Liver (tissue), 3 donors: ENCODE data around the gene NMNAT2.

ENCODE experiments used
- CTCF ChIP-seq: fragments of 150-350 bp; IDR thresholded peaks from 2 replicates; pipeline ENCODE4 v1.5.1; 2017; ENCODE audit warnings: improper control_type of control experiment, low read depth, low read length; ENCODE audit not compliant: missing input control
- JUND ChIP-seq, 2 donors: IDR thresholded peaks; 2 replicates each; pipeline ENCODE4 v1.6.1; 2016; ENCODE audit warnings: antibody characterized with exemption in 2 of 2
- NR2F2 ChIP-seq: IDR thresholded peaks from 2 replicates; pipeline ENCODE4 v1.6.1; 2016; ENCODE audit warnings: antibody characterized with exemption
- TAF1 ChIP-seq: conservative IDR thresholded peaks from 2 replicates; pipeline ENCODE4 v1.6.1; 2016; ENCODE audit warnings: antibody characterized with exemption, mild to moderate bottlenecking
- donor health status: healthy.
- donor health status: healthy.

DNA sequence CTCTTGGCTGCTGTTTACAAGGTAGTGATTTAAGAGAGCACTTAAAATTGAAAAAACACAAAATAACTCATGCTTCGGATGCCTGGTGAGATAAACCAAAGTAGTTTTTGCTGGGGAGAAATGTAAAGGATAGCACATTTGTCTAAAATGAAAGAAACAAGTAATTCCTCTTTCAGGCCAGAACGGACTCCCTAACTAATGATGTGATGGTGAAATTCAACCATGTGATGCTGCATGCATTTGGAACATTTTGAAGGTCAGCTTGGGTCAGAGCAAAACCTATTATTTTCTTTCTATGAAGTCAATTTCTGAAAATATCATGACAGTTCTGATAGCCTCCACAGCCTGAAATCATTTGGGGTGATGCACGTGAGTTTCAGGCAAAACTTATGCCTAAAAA lies 27.6 kb downstream of the NMNAT2 start:
- TF ChIP-seq CTCF = no peak
- no peak for TF ChIP-seq JUND (IDR thresholded peaks at IDR 0.05)
- no peak for TF ChIP-seq NR2F2
- TF ChIP-seq TAF1 = no peak
